ENCODE measurements around the gene AUTS2. TPM values are rescaled to one million over a fixed set of nuclear protein-coding genes. Genes with fewer than 3 reads are reported as not detected.

AUTS2 gene
- polyA plus RNA-seq, 3 donors, result 0.08 to 0.35 TPM; not detected in 1

DNA sequence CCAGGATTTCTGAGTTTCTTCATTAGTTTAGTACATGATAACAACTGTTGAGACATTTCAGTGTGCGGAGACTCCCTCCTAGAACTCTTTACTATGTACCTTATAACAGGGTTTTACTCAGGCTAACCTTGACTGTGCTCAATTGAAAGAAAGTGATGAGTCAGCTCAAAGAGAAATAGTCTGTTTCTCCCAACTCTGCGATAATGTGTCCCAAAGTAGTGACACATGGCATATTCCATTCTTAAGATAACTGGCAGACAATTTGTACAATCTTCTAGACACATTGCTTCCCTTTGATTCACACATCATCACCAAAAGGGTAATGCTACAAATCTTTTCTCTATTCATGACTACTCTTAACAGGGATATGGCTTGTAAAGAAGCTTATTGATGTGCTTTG is 645.2 kb downstream of the AUTS2 start:
- H3K27ac Mint-ChIP-seq, result no peak overlapping the region
- no peak for DNase-seq
- no peaks in the 10 kb centered on the region for H3K27me3 Mint-ChIP-seq (ENCODE audit: low read depth in 3 of 3)
- Histone ChIP-seq H3K79me2 (ENCODE audit: insufficient read depth, low read length) (no peaks in the 10 kb centered on the region), H3K4me2 (replicated peaks; ENCODE audit: extremely low read depth, low read length, poor library complexity, severe bottlenecking) (no peak overlapping the region), H4K20me1 (ENCODE audit: insufficient read depth, low read length) (no peaks in the 10 kb centered on the region), H2AFZ (ENCODE audit: insufficient read depth, low read depth, low read length, poor library complexity, severe bottlenecking) (no peak overlapping the region), H3K9ac (ENCODE audit: insufficient read depth, low read length, poor library complexity, severe bottlenecking) (no peak overlapping the region), H3K4me3 (replicated peaks in 1 of 3; ENCODE audit: low read depth in 2 of 3, low read length in 3 of 3) (no peak overlapping the region), H3K27me3 (ENCODE audit: control insufficient read depth in 2 of 2, insufficient read depth in 2 of 2, low read length in 2 of 2) (no peaks in the 10 kb centered on the region), H3K36me3 (replicated peaks in 1 of 2; ENCODE audit: control insufficient read depth in 1 of 2, insufficient read depth in 2 of 2, low read length in 2 of 2) (no peaks in the 10 kb centered on the region), H3K4me1 (ENCODE audit: control insufficient read depth in 1 of 2, insufficient read depth in 2 of 2, low read length in 2 of 2) (no peaks in the 10 kb centered on the region), H3K9me3 (replicated peaks in 1 of 2; ENCODE audit: control insufficient read depth in 1 of 2, insufficient read depth in 1 of 2, low read length in 2 of 2) (peaks cover 0 to 3% of the 10 kb centered on the region in 2 donors), H3K27ac (ENCODE audit: low read depth in 1 of 2, low read length in 2 of 2) (no peak overlapping the region)
- no peaks in the 10 kb centered on the region for H3K4me1 Mint-ChIP-seq
- intact Hi-C loops (cut with micrococcal nuclease), result no loop called here
- TF ChIP-seq, protein P1, sequence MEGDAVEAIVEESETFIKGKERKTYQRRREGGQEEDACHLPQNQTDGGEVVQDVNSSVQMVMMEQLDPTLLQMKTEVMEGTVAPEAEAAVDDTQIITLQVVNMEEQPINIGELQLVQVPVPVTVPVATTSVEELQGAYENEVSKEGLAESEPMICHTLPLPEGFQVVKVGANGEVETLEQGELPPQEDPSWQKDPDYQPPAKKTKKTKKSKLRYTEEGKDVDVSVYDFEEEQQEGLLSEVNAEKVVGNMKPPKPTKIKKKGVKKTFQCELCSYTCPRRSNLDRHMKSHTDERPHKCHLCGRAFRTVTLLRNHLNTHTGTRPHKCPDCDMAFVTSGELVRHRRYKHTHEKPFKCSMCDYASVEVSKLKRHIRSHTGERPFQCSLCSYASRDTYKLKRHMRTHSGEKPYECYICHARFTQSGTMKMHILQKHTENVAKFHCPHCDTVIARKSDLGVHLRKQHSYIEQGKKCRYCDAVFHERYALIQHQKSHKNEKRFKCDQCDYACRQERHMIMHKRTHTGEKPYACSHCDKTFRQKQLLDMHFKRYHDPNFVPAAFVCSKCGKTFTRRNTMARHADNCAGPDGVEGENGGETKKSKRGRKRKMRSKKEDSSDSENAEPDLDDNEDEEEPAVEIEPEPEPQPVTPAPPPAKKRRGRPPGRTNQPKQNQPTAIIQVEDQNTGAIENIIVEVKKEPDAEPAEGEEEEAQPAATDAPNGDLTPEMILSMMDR (IDR thresholded peaks at IDR 0.05), result no peak
- no CpG with 5 or more reads among the region's 2 CpGs for WGBS (ENCODE audit: insufficient coverage)
- no peaks in the 10 kb centered on the region for H3K36me3 Mint-ChIP-seq
- H3K9me3 Mint-ChIP-seq, result peaks cover 0 to 6% (median 2%) of the 10 kb centered on the region in 7 donors
- no peak overlapping the region for H3K4me3 Mint-ChIP-seq

DNA sequence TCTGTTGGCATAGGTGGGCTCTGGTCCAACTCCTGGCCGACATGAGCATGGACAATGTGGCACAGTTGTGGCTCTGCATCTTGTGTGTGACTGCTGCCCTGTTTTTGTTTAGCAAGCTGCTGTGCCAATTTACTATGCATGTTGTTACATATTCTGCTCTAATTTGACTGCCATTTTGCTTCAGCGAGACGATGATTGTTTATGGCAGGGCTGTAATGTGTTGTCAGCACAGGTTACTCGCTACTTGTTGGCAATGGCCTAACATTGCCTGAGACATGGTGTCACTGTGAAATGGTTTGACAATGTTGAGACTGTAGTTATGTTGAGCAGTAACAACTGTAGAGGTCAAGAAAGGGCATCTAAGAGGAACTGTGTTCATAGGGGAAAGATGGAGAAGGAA is 659.6 kb downstream of the AUTS2 start:
- peaks cover 0 to 21% (median 7%) of the 10 kb centered on the region in 7 donors for H3K9me3 Mint-ChIP-seq
- Histone ChIP-seq H3K36me3 (replicated peaks in 1 of 2; ENCODE audit: control insufficient read depth in 1 of 2, insufficient read depth in 2 of 2, low read length in 2 of 2) (no peaks in the 10 kb centered on the region), H2AFZ (ENCODE audit: insufficient read depth, low read depth, low read length, poor library complexity, severe bottlenecking) (no peak overlapping the region), H3K27me3 (ENCODE audit: control insufficient read depth in 2 of 2, insufficient read depth in 2 of 2, low read length in 2 of 2) (no peaks in the 10 kb centered on the region), H3K79me2 (ENCODE audit: insufficient read depth, low read length) (no peaks in the 10 kb centered on the region), H3K27ac (ENCODE audit: low read depth in 1 of 2, low read length in 2 of 2) (no peak overlapping the region), H3K9ac (ENCODE audit: insufficient read depth, low read length, poor library complexity, severe bottlenecking) (no peak overlapping the region), H3K4me1 (ENCODE audit: control insufficient read depth in 1 of 2, insufficient read depth in 2 of 2, low read length in 2 of 2) (no peaks in the 10 kb centered on the region), H3K9me3 (replicated peaks in 1 of 2; ENCODE audit: control insufficient read depth in 1 of 2, insufficient read depth in 1 of 2, low read length in 2 of 2) (peaks cover 0 to 7% of the 10 kb centered on the region in 2 donors), H3K4me3 (replicated peaks in 1 of 3; ENCODE audit: low read depth in 2 of 3, low read length in 3 of 3) (no peak overlapping the region), H4K20me1 (ENCODE audit: insufficient read depth, low read length) (no peaks in the 10 kb centered on the region), H3K4me2 (replicated peaks; ENCODE audit: extremely low read depth, low read length, poor library complexity, severe bottlenecking) (no peak overlapping the region)
- no peak overlapping the region for H3K27ac Mint-ChIP-seq
- no peaks in the 10 kb centered on the region for H3K36me3 Mint-ChIP-seq
- intact Hi-C loops (cut with micrococcal nuclease), result no loop called here
- 100% methylated on average over 4 of the region's 4 CpGs for WGBS (ENCODE audit: insufficient coverage)
- TF ChIP-seq, protein P1 (IDR thresholded peaks at IDR 0.05), result no peak
- H3K4me3 Mint-ChIP-seq, result no peak overlapping the region
- H3K27me3 Mint-ChIP-seq (ENCODE audit: low read depth in 3 of 3), result no peaks in the 10 kb centered on the region
- no peaks in the 10 kb centered on the region for H3K4me1 Mint-ChIP-seq
- DNase-seq, result no peak

Measured in CD14-positive monocyte (primary cell).